Superior temporal gyrus (tissue), 1 donor: ENCODE results near the gene FOXN4.
A peak's percentile ranks its signal among the peaks of the same experiment; 100 is the strongest.

Experiments used
- DNase-seq: peaks from one replicate; pipeline ENCODE4 v3.0.0-alpha.2; 2016; ENCODE audit errors: extremely low spot score

Gene FOXN4

GRCh38 chr12:109281452-109281851 lies 27.6 kb downstream of the FOXN4 start:
- no peak for DNase-seq

DNA sequence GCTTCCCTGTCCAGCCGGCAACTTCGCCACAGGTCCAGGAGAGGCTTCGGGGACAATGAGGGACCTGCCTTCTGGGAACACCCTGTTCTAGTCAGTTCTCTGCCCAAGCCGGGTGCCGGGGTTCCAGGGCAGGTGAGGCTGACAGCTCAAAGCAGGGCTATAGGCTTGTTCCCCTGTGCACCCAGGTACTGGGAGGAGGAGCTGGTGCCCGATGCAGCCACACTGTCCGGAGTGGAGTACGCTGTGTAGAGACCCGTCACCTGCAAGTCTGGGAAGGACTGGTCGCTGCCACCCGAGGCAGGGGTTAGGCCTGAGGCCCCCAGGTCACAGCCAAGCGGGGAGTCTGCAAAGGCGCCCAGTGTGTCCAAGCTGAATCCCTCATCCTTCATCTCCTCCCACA lies 29.6 kb downstream of the FOXN4 start:
- DNase-seq, result no peak

DNA sequence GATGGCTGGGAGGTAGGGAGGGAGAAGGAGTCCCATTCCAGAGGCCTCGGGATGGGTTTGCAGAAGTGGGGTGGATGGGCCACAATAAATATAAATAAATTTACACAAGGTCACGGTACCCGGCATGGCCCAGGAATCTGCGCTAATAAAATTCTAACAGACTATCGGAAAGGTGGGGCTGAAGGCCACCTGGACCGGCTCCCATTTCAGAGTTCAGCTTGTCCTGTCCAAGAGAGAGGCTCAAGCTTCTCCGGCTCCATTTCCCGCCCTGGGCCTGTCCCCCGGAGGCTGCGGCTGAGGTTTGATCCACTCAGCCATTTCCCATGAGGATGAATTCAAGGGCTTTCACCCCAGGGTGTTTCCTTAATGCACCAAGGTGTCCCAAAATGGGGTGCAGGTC lies 30.2 kb downstream of the FOXN4 start:
- DNase-seq, result no peak

DNA sequence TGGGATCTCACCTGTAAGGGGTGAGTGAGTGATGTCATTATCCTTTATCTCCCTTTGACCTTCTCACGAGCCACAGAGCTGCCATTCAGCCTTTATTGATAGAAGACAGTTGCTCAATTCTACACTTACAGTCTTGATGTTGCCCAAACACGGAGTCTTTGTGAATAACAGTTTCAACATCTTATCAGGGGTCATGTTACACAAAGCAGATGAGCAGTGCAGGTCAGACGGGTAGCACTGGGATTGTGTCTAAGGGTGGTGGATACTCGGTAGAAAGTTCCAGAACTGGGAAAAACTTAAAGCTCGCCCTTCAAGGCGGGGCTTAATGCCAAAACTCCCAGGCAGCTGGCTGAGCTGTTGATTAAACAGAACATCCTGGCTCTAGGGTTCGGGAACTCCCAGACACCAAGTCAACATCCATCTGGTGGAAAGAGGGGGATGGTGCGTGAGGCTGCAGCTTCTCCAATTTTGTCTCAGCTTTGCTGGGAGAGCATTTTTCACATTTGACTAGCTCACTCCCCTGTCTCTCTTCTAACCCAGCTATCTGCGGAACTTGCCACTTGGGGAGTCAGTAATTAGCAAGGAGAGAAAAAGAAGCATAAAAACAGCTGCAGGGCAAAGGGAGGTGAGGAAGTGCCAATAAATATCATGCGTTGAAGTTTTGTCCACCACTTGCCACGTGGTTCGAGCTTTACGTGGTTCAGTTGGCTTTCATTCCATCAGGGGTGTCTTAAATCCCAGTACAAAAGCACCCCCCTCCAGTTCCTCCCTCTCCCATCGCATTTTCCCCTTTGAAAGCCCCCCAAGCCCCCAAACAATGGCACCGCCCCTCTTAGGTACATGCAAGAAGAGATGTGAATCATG lies 31.0 kb downstream of the FOXN4 start:
- no peak for DNase-seq

- no peak for DNase-seq
Measured at GRCh38 chr12:109277255-109277898, 31.7 kb downstream of the FOXN4 start.

- DNase-seq, result no peak
Measured at GRCh38 chr12:109276160-109276559, 32.9 kb downstream of the FOXN4 start.

DNA sequence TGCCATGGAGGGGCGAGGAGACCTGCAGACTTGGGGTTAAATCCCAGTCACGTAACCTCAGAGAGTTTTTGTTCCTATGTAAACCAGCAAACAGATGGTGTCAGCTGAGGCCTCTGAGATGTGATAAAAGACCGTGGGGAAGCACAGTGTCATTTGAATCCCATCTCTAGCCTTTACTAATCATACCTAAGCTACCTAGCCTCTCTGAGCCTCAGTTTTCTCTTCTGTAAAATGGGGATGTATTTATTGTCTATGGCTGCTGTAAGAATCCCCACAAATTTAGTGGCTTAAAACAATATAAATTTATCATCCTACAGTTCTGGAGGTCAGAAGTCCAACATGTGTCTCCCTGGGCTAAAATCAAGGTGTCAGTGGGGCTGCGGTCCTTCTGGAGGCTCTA lies 33.9 kb downstream of the FOXN4 start:
- no peak for DNase-seq

DNA sequence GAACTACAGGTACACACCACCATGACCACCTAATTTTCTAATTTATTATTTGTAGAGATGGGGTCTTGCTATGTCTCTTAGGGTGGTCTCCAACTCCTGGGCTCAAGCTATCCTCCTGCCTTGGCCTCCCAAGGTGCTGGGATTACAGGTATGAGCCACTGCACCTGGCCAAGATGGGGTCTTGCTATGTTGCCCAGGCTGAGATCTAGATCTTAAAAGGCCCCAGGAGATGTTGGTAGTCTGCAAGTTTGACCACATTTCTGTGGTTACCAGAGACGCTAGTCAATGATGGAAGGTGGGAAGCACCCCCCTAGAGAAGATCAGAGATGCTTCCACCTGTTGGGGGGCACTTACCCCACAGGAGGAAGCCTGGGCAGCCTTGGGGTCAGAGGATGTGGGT lies 34.7 kb downstream of the FOXN4 start:
- no peak for DNase-seq

DNA sequence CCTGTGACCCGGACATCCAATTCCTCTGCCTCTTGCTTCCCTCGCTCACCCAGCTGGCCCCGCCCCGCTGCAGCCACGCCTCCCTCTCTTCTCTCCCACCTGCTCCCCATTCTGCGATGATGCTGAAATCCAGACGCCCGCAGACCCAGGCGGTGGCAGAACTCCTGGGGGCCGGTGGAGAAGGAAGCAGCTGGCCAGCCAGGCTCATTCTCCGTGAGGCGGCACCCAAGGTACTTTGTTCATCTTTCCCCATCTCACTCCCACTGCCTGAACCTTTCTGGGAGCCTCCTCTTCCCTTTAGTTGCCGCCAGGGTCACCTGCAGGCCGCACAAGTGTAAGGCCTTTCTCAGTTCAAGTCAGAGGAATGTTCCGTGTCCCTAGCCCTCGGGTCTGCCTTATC lies 35.7 kb downstream of the FOXN4 start:
- no peak for DNase-seq

DNA sequence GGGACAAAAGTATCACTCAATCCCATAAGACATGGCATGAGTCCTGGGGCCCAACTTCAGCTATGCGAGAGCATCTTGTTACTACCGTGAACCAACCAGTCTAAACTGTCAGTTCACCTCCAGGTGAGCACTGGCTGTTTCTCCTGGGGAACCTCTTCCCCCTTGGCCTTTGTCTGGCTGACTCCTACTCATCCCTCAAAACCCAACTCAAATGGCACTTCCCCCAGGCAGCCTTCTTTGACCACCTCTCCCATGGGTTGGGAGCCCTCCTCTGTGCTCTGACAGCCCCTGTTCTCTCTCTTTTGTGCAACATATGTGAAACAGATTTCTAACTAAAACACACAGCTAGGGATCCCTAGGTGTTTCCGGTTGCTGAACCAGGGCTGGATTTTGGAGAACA lies 37.7 kb downstream of the FOXN4 start:
- no peak for DNase-seq

DNA sequence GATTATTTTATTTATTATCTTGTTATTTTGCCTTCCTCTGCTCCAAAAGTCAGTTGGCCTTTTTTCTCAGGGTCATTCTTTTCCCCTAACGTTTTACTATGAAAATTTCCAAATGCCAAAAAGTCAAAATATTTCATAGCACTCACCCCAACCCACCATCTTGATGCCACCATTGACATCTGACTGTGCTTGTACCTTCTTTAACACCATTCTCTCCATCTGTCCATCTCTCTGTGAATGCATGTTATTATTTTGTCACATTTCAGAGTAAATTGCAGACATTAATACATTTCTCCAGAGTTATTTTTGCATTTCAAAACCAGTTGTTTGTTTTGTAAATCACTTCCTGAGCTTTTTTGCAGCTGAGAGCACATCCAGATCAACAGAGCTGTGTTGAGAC lies 38.6 kb downstream of the FOXN4 start:
- no peak for DNase-seq

GRCh38 chr12:109269428-109269827 lies 39.7 kb downstream of the FOXN4 start:
- DNase-seq, result no peak

- DNase-seq, result no peak
Measured at GRCh38 chr12:109268896-109269295, 40.2 kb downstream of the FOXN4 start.

DNA sequence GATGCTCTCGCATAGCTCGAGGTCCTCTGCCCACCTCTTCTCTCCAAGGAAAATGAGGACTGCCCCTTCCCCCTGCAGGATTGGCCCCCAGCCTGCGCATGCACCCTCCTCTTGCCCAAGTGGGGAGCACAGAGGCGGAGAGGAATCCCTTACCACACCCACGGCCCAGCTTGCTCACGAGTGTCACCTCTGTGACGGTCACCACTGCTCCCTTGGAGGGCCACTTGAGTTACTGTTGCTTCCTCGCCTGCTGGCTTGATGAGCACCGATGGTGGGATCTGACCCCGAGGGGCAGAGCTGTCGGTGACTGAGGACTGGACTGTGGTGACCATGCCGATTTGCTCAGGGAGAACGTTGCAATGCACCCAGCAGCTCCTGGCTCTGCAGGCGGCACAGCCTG lies 41.7 kb downstream of the FOXN4 start:
- no peak for DNase-seq

GRCh38 chr12:109266106-109266879 lies 42.8 kb downstream of the FOXN4 start:
- no peak for DNase-seq

DNA sequence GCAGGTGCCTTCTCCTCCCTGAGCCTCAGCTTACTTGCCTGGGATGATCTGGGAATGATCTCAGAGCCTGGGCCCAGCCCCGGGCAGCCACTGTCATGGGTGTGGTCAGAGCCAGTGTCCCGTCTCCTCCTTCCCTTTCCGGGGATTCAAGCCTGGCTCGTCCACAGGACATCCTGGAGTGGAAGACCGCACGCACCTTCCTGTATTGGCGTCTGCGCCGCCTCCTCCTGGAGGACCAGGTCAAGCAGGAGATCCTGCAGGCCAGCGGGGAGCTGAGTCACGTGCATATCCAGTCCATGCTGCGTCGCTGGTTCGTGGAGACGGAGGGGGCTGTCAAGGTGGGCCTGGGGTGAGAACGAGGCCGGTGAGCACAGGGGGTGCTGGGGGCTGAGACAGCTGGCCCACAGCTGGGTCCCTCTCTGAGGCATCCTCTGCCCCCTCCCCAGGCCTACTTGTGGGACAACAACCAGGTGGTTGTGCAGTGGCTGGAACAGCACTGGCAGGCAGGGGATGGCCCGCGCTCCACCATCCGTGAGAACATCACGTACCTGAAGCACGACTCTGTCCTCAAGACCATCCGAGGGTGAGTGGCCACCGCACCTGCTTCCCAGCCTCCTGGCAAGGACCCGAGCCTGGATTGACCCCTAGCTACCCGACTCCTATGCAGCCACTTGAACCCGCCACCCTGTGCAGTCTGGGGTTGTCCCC lies 44.0 kb downstream of the FOXN4 start:
- no peak for DNase-seq

DNA sequence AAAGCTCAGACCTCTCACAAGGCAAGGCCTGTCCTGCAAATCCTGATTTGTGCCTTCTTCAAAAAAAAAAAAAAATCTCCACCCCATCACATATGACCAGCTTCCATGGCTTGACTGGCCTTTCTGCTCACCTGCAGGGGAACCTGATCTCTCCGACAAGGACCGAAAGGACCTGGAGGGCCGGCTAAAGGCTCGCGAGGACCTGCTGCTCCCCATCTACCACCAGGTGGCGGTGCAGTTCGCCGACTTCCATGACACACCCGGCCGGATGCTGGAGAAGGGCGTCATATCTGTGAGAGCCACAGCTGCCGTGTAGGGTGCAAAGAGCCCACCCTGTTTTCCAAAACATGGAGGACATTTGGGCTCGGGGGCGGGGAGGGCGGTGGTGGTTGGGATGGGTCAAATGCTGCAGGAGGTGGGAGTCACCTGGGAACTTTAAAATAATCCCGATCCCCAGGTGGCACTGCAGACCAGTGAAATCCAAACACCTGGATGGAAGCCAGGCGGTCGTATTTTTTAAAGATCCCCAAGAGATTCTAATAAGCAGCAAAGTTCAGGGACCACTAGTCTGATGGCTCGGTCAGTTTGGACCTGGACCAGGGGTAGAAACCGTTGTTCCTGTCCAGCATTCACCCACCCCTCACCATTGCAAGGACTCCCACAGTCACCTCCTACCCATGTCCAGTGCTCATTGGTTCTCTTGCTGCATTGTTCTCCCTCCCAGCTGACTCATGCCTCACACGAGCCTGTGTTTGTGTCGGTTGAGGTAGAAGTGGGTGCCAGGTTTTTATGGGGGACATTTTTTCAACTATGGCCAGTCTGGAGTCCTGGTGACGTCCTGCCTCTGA lies 44.8 kb downstream of the FOXN4 start:
- DNase-seq, result peak; percentile 80

GRCh38 chr12:109263439-109263838 lies 45.6 kb downstream of the FOXN4 start:
- DNase-seq, result no peak

- DNase-seq, result no peak
Measured at GRCh38 chr12:109261939-109262338, 47.1 kb downstream of the FOXN4 start.

DNA sequence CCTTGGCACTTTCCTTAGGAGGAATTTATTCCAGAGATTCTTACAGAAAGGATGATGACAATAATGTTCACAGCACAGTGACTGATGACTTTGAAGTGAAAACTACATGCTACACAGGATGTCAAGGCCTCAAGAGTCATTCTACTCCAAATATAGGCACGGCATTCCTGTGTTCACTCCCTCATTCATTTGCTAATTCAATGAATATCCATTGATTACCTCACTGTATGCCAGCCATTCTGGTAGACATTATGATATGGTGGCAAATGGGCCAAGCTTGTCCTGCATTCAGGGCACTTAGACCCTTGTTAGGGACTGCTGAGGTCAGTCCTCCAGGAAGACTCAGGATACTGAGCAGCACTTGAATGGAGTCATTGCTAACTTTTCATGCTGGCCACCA lies 48.0 kb downstream of the FOXN4 start:
- no peak for DNase-seq

- no peak for DNase-seq
Measured at GRCh38 chr12:109259545-109259895, 49.6 kb downstream of the FOXN4 start.
